ENCODE measurements around the gene PLCB1.

DNA sequence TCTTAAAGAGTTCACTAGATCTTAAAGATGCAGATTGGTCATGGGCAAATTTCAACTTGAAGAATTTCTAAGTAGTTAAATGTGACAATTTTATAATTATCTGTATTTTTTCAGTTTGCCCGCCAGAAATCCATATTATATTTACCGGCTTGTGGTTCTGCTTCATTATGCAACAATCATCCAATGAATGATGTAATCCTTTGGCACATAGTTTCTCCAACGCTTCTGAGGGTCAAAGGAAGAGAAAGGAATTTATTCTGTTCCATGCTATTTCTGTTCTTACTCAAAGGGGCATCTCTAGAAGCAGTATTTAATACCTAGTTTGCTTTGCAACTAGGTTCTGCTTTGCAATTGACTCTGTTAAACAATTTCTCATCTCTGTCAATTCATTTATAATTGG lies 577.6 kb downstream of the PLCB1 start:
- TF ChIP-seq, protein P1, sequence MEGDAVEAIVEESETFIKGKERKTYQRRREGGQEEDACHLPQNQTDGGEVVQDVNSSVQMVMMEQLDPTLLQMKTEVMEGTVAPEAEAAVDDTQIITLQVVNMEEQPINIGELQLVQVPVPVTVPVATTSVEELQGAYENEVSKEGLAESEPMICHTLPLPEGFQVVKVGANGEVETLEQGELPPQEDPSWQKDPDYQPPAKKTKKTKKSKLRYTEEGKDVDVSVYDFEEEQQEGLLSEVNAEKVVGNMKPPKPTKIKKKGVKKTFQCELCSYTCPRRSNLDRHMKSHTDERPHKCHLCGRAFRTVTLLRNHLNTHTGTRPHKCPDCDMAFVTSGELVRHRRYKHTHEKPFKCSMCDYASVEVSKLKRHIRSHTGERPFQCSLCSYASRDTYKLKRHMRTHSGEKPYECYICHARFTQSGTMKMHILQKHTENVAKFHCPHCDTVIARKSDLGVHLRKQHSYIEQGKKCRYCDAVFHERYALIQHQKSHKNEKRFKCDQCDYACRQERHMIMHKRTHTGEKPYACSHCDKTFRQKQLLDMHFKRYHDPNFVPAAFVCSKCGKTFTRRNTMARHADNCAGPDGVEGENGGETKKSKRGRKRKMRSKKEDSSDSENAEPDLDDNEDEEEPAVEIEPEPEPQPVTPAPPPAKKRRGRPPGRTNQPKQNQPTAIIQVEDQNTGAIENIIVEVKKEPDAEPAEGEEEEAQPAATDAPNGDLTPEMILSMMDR (IDR thresholded peaks at IDR 0.05): no peak
- no peak for TF ChIP-seq POLR2A (IDR thresholded peaks at IDR 0.05)

Data from uterus (tissue), 2 donors.